ENCODE data around the gene PRR33. TPM values are rescaled to one million over a fixed set of nuclear protein-coding genes. Genes with fewer than 3 reads are reported as not detected.

The PRR33 gene
- total RNA-seq, 5 donors from 2014 or later (not counting 1 experiment from before 2014, with no cell fraction given): 0.10 to 0.12 TPM; not detected in 3

DNA sequence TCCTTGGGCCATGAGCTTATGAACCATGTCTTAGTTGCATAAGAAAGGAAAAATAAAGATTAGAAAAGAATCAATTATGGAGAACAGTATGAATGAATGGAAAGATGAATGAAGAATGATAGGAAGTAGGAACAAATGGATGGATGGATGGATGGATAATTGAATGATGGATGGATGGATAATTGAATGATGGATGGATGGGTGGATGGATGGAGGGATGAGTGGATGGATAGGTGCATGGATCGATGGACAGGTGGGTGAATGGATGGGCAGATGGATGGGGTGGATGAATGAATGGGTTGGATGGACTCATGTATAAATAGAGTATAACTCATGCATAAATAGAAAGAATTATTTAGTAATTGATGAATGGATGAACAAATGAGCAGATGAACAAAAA lies 31.6 kb downstream of the PRR33 start:
- ATAC-seq (replicated peaks in 1 of 4) (no peak), DNase-seq (no peak)
- CTCF ChIA-PET: interaction anchor here in 1 of 2 donors (0.6 kb wide), 1 partner anchor 517 kb away, joined by 5 read pairs; the partner anchor contains the start of gene CD81
- peaks cover 11 to 34% of the 10 kb centered on the region in 2 donors for H3K36me3 ChIP-seq (ENCODE audit: control insufficient read depth in 2 of 2, extremely low read depth in 1 of 2, insufficient read depth in 1 of 2, low read length in 1 of 2)
- Mint-ChIP-seq H3K27ac (no peak overlapping the region), H3K4me1 (peaks cover 20 to 39% (median 39%) of the 10 kb centered on the region in 3 donors), H3K27me3 (no peaks in the 10 kb centered on the region), H3K9me3 (no peaks in the 10 kb centered on the region), H3K36me3 (peaks cover 2% of the 10 kb centered on the region), H3K4me3 (no peak overlapping the region)
- no peak overlapping the region for H3K4me3 ChIP-seq (ENCODE audit: control insufficient read depth in 1 of 2, extremely low read depth in 1 of 2, low read length in 1 of 2)
- H3K27me3 ChIP-seq (replicated peaks in 1 of 2; ENCODE audit: control insufficient read depth in 2 of 2, extremely low read depth in 1 of 2, insufficient read depth in 2 of 2, low read length in 1 of 2): no peaks in the 10 kb centered on the region
- POLR2A ChIA-PET: no interaction called here
- no peak overlapping the region for H3K27ac ChIP-seq (ENCODE audit: low read length)
- no peaks in the 10 kb centered on the region for H3K9me3 ChIP-seq
- WGBS (ENCODE audit: insufficient coverage): 100% methylated on average over 1 of the region's 1 CpG
- H3K4me1 ChIP-seq (ENCODE audit: control insufficient read depth in 1 of 2, extremely low read depth in 1 of 2, insufficient read depth in 2 of 2, low read length in 2 of 2): peaks cover 31 to 80% of the 10 kb centered on the region in 2 experiments

DNA sequence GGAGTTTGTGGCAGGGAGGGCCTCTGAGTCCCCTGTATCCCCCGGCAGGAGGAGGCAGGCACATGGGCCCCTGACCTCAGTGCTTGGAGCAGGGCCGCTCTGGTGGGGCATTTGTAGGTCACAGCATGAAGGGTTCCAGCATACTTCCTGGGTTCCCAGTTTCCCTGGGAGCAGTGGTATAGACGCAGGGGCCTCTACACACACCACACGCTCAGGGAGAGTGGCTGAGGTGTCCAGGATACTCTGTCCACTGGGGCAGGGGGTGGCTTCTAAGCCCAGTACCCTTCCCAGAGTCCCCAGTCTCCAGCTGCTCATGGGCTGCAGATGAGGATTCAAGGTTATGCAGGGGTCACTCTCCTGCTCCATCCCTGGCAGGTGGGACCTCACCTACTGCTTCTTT lies 32.7 kb downstream of the PRR33 start:
- Histone ChIP-seq H3K27me3 (replicated peaks in 1 of 2; ENCODE audit: control insufficient read depth in 2 of 2, extremely low read depth in 1 of 2, insufficient read depth in 2 of 2, low read length in 1 of 2) (no peaks in the 10 kb centered on the region), H3K27ac (ENCODE audit: low read length) (no peak overlapping the region), H3K9me3 (no peaks in the 10 kb centered on the region), H3K4me1 (ENCODE audit: control insufficient read depth in 1 of 2, extremely low read depth in 1 of 2, insufficient read depth in 2 of 2, low read length in 2 of 2) (peaks cover 37 to 80% of the 10 kb centered on the region in 2 experiments), H3K36me3 (ENCODE audit: control insufficient read depth in 2 of 2, extremely low read depth in 1 of 2, insufficient read depth in 1 of 2, low read length in 1 of 2) (peaks cover 13 to 34% of the 10 kb centered on the region in 2 donors), H3K4me3 (ENCODE audit: control insufficient read depth in 1 of 2, extremely low read depth in 1 of 2, low read length in 1 of 2) (no peak overlapping the region)
- CTCF ChIA-PET: interaction anchor here in 1 of 2 donors (0.6 kb wide), 1 partner anchor 221 kb away, joined by 3 read pairs; no protein-coding TSS in a partner anchor
- peak overlapping the region in 1 of 2 donors; percentile 40 for H3K27ac Mint-ChIP-seq
- DNase-seq (no peak), ATAC-seq (replicated peaks in 1 of 4) (no peak)
- no peaks in the 10 kb centered on the region for H3K9me3 Mint-ChIP-seq
- POLR2A ChIA-PET: no interaction called here
- WGBS (ENCODE audit: insufficient coverage): 69% methylated on average over 3 of the region's 4 CpGs
- H3K36me3 Mint-ChIP-seq: peaks cover 3% of the 10 kb centered on the region
- H3K4me3 Mint-ChIP-seq: peak overlapping the region in 1 of 3 donors; percentile 34
- H3K27me3 Mint-ChIP-seq: no peaks in the 10 kb centered on the region
- H3K4me1 Mint-ChIP-seq: peaks cover 16 to 33% (median 32%) of the 10 kb centered on the region in 3 donors

DNA sequence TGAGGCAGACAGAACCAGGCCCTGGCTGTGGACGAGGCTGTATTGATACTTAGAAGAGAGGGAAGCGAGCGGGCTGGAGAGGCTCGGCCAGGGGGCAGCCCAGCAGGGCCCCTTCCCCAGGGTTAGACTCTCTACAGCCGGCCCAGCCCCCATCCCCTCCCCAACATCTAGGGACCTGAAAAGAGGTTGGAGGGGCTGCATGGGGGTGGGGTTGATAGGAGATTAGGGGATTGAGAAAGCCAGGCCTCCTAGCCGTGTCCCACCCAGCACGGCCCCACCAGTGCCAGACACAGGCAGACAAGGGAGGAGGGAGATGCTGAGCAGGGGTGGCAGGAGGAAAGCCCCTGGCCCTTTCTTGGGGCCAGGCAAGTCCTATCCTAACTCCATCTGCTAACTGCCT lies 33.1 kb downstream of the PRR33 start:
- DNase-seq (no peak), ATAC-seq (replicated peaks in 1 of 4) (no peak)
- no peaks in the 10 kb centered on the region for H3K27me3 Mint-ChIP-seq
- ChIA-PET POLR2A (no interaction called here), CTCF (interaction anchor here in 1 of 2 donors (0.6 kb wide), 1 partner anchor 221 kb away, joined by 3 read pairs; no protein-coding TSS in a partner anchor)
- peaks cover 6% of the 10 kb centered on the region for H3K36me3 Mint-ChIP-seq
- Histone ChIP-seq H3K36me3 (ENCODE audit: control insufficient read depth in 2 of 2, extremely low read depth in 1 of 2, insufficient read depth in 1 of 2, low read length in 1 of 2) (peaks cover 13 to 34% of the 10 kb centered on the region in 2 donors), H3K4me1 (ENCODE audit: control insufficient read depth in 1 of 2, extremely low read depth in 1 of 2, insufficient read depth in 2 of 2, low read length in 2 of 2) (peaks cover 37 to 80% of the 10 kb centered on the region in 2 experiments), H3K27me3 (replicated peaks in 1 of 2; ENCODE audit: control insufficient read depth in 2 of 2, extremely low read depth in 1 of 2, insufficient read depth in 2 of 2, low read length in 1 of 2) (no peaks in the 10 kb centered on the region), H3K4me3 (ENCODE audit: control insufficient read depth in 1 of 2, extremely low read depth in 1 of 2, low read length in 1 of 2) (no peak overlapping the region), H3K27ac (ENCODE audit: low read length) (no peak overlapping the region), H3K9me3 (no peaks in the 10 kb centered on the region)
- H3K4me3 Mint-ChIP-seq: peak overlapping the region in 1 of 3 donors; percentile 34
- H3K4me1 Mint-ChIP-seq: peaks cover 13 to 35% (median 30%) of the 10 kb centered on the region in 3 donors
- WGBS (ENCODE audit: insufficient coverage): no CpG with 5 or more reads among the region's 7 CpGs
- peak overlapping the region in 1 of 2 donors; percentile 40 for H3K27ac Mint-ChIP-seq
- H3K9me3 Mint-ChIP-seq: no peaks in the 10 kb centered on the region

DNA sequence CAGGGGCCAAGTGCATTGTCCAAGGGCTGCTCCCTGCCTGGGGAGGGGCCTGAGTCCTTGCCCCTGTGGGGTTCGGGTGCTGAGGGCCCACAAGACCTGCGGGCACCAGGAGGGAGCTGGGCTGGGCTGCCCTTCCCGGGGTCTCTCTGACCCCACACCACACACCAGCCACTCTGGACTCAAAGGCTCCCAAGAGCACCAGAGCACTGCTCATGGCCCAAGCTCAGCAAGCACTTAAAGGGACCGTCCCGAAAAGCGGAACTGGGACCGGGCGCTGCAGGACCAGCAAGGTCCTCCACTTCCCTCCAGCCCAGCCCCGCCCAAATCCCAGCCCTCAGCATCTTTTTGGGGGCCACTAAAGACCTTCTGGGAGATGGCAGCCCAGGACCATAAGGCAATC lies 33.5 kb downstream of the PRR33 start:
- POLR2A ChIA-PET: no interaction called here
- Mint-ChIP-seq H3K4me3 (peak overlapping the region in 1 of 3 donors; percentile 34), H3K9me3 (no peaks in the 10 kb centered on the region), H3K36me3 (peaks cover 5% of the 10 kb centered on the region), H3K4me1 (peaks cover 16 to 35% (median 30%) of the 10 kb centered on the region in 3 donors), H3K27me3 (no peaks in the 10 kb centered on the region), H3K27ac (no peak overlapping the region)
- Histone ChIP-seq H3K4me1 (ENCODE audit: control insufficient read depth in 1 of 2, extremely low read depth in 1 of 2, insufficient read depth in 2 of 2, low read length in 2 of 2) (peaks cover 37 to 77% of the 10 kb centered on the region in 2 experiments), H3K4me3 (ENCODE audit: control insufficient read depth in 1 of 2, extremely low read depth in 1 of 2, low read length in 1 of 2) (no peak overlapping the region), H3K27me3 (replicated peaks in 1 of 2; ENCODE audit: control insufficient read depth in 2 of 2, extremely low read depth in 1 of 2, insufficient read depth in 2 of 2, low read length in 1 of 2) (no peaks in the 10 kb centered on the region), H3K9me3 (no peaks in the 10 kb centered on the region), H3K27ac (ENCODE audit: low read length) (no peak overlapping the region), H3K36me3 (ENCODE audit: control insufficient read depth in 2 of 2, extremely low read depth in 1 of 2, insufficient read depth in 1 of 2, low read length in 1 of 2) (peaks cover 11 to 33% of the 10 kb centered on the region in 2 donors)
- 92% methylated on average over 9 of the region's 9 CpGs for WGBS (ENCODE audit: insufficient coverage)
- CTCF ChIA-PET: no interaction called here
- no peak for DNase-seq
- ATAC-seq (replicated peaks in 1 of 4): no peak

DNA sequence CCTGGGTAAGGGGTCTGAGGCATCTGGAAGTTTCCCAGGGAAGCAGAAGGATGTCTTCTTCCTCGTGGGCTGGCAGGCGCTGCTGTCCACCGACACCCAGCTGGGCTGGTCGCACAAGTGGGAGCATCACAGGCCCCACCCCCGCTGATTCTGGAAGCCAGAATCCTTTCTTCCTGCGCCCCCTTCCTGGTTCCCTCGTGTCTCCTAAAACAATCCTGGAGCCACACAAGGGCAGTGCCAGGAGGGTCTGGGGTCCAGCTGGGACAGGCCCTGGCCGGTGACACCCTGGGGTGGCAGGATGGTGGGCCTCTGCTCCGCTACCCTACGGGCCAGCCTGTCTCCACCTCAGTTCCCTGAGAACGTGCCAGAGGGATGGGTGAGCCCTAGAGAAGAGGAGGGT lies 34.6 kb downstream of the PRR33 start:
- H3K4me3 ChIP-seq (ENCODE audit: control insufficient read depth in 1 of 2, extremely low read depth in 1 of 2, low read length in 1 of 2): no peak overlapping the region
- H3K4me1 Mint-ChIP-seq: peaks cover 27 to 46% (median 40%) of the 10 kb centered on the region in 3 donors
- 91% methylated on average over 7 of the region's 11 CpGs for WGBS (ENCODE audit: insufficient coverage)
- no peak overlapping the region for H3K27ac ChIP-seq (ENCODE audit: low read length)
- no peaks in the 10 kb centered on the region for H3K27me3 ChIP-seq (replicated peaks in 1 of 2; ENCODE audit: control insufficient read depth in 2 of 2, extremely low read depth in 1 of 2, insufficient read depth in 2 of 2, low read length in 1 of 2)
- H3K36me3 Mint-ChIP-seq: peaks cover 6% of the 10 kb centered on the region
- no peak for ATAC-seq (replicated peaks in 1 of 4)
- ChIA-PET CTCF (no interaction called here), POLR2A (interaction anchor here in 1 of 2 donors (0.6 kb wide), 1 partner anchor 12 kb away, joined by 3 read pairs; no protein-coding TSS in a partner anchor)
- H3K4me1 ChIP-seq (ENCODE audit: control insufficient read depth in 1 of 2, extremely low read depth in 1 of 2, insufficient read depth in 2 of 2, low read length in 2 of 2): peaks cover 40 to 75% of the 10 kb centered on the region in 2 experiments
- no peaks in the 10 kb centered on the region for H3K9me3 Mint-ChIP-seq
- H3K27me3 Mint-ChIP-seq: no peaks in the 10 kb centered on the region
- H3K27ac Mint-ChIP-seq: no peak overlapping the region
- no peaks in the 10 kb centered on the region for H3K9me3 ChIP-seq
- no peak overlapping the region for H3K4me3 Mint-ChIP-seq
- peaks cover 8 to 23% of the 10 kb centered on the region in 2 donors for H3K36me3 ChIP-seq (ENCODE audit: control insufficient read depth in 2 of 2, extremely low read depth in 1 of 2, insufficient read depth in 1 of 2, low read length in 1 of 2)
- no peak for DNase-seq

DNA sequence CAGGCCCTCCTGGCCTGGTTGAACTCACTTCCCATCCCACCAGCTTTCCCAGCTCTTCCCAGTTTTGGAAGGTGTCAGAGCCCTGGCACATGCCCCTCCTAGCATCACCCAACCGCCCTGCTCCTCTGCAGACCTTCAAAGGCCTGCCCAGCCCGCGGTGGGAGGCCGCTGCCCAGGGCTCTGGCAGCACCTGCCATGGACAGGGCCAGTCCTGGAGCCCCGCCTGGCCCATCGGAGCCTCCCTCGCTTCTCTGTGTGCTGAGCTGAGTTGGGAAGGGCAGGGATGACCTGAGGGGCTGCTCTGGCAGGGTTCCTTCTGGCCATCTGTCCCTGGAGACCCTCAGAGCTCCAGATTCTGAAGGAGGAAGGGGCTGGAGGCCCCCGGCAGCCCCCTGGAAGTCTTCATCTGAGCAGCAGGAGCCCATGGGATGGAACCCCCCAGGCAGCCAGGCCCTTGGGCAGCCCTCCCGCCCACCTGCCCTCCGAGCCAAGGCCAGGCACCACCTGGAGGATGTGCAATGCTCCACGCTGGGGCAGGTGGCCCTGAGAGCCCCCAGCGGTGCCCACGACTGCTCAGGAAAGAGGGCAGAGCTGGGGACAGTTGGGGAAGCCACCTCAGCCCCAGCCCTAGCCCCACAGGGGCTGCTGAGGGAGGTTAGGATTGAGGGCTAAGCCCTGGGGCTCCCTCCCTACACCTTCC lies 35.2 kb downstream of the PRR33 start:
- Histone ChIP-seq H3K4me1 (ENCODE audit: control insufficient read depth in 1 of 2, extremely low read depth in 1 of 2, insufficient read depth in 2 of 2, low read length in 2 of 2) (peaks cover 42 to 81% of the 10 kb centered on the region in 2 experiments), H3K4me3 (ENCODE audit: control insufficient read depth in 1 of 2, extremely low read depth in 1 of 2, low read length in 1 of 2) (no peak overlapping the region), H3K9me3 (no peaks in the 10 kb centered on the region), H3K27me3 (replicated peaks in 1 of 2; ENCODE audit: control insufficient read depth in 2 of 2, extremely low read depth in 1 of 2, insufficient read depth in 2 of 2, low read length in 1 of 2) (no peaks in the 10 kb centered on the region), H3K27ac (ENCODE audit: low read length) (no peak overlapping the region), H3K36me3 (ENCODE audit: control insufficient read depth in 2 of 2, extremely low read depth in 1 of 2, insufficient read depth in 1 of 2, low read length in 1 of 2) (peaks cover 8 to 23% of the 10 kb centered on the region in 2 donors)
- ChIA-PET CTCF (no interaction called here), POLR2A (no interaction called here)
- no peaks in the 10 kb centered on the region for H3K9me3 Mint-ChIP-seq
- no peak for ATAC-seq (replicated peaks in 1 of 4)
- WGBS (ENCODE audit: insufficient coverage): 95% methylated on average over 6 of the region's 13 CpGs
- H3K4me3 Mint-ChIP-seq: peak overlapping the region in 2 of 3 donors; percentile 45 to 98
- H3K36me3 Mint-ChIP-seq: peaks cover 6% of the 10 kb centered on the region
- H3K4me1 Mint-ChIP-seq: peaks cover 33 to 52% (median 46%) of the 10 kb centered on the region in 3 donors
- H3K27me3 Mint-ChIP-seq: no peaks in the 10 kb centered on the region
- peak overlapping the region in 1 of 2 donors; percentile 77 for H3K27ac Mint-ChIP-seq
- no peak for DNase-seq

All from T-cell (primary cell).